ENCODE measurements around the gene KNG1.

The KNG1 gene

GRCh38 chr3:186782542-186783057, 65.4 kb downstream of the KNG1 start:
- DNase-seq = no peak

GRCh38 chr3:186783058-186783730, 66.0 kb downstream of the KNG1 start, which contains the start of gene EIF4A2:
EIF4A2 (plus strand) TSS chr3:186783577; CDS start chr3:186783611, 34 bp downstream.
- DNase-seq = peak; percentile 95

GRCh38 chr3:186783731-186784515, 66.8 kb downstream of the KNG1 start:
- DNase-seq = peak; percentile 77

GRCh38 chr3:186784820-186785494, 67.8 kb downstream of the KNG1 start:
- DNase-seq = no peak

- no peak for DNase-seq
These were observed 68.4 kb downstream of the KNG1 start for GRCh38 chr3:186785495-186786018.

- no peak for DNase-seq
These were observed 69.8 kb downstream of the KNG1 start for GRCh38 chr3:186786922-186787321.

GRCh38 chr3:186787642-186788481, 70.7 kb downstream of the KNG1 start:
- no peak for DNase-seq

GRCh38 chr3:186788482-186789370, 71.6 kb downstream of the KNG1 start:
- peak; percentile 56 for DNase-seq

- DNase-seq = peak; percentile 79
These were observed 72.5 kb downstream of the KNG1 start for GRCh38 chr3:186789554-186790260.

GRCh38 chr3:186790261-186790981, 73.3 kb downstream of the KNG1 start:
- DNase-seq = peak; percentile 93
